ENCODE data around the gene PRKCH. TPM values are rescaled to one million over a fixed set of nuclear protein-coding genes. Genes with fewer than 3 reads are reported as not detected.

PRKCH gene
- total and polyA plus RNA-seq, 2 of the 13 experiments (the other 11 are each of a cell fraction or from before 2014, with no cell fraction given) = 0.48 to 1.3 TPM

- Histone ChIP-seq H4K20me1 (ENCODE audit: insufficient read depth, low read length) (no peaks in the 10 kb centered on the region), H3K27ac (ENCODE audit: extremely low read length, insufficient read depth, low read length) (peak overlapping the region; percentile 92), H3K9me3 (ENCODE audit: low read length) (no peaks in the 10 kb centered on the region), H3K9ac (ENCODE audit: insufficient read depth, low read depth, low read length) (no peak overlapping the region; the same call in 1 of the 2 replicates), H3K27me3 (ENCODE audit: control insufficient read depth in 1 of 2, insufficient read depth in 2 of 2, low read length in 2 of 2) (no peaks in the 10 kb centered on the region), H2AFZ (ENCODE audit: low read length) (no peak overlapping the region), H3K36me3 (replicated peaks in 1 of 2; ENCODE audit: control insufficient read depth in 1 of 2, insufficient read depth in 2 of 2, low read length in 2 of 2) (no peaks in the 10 kb centered on the region), H3K4me1 (ENCODE audit: insufficient read depth, low read length) (peaks cover 91% of the 10 kb centered on the region), H3K4me2 (ENCODE audit: low read depth, low read length) (no peak overlapping the region), H3K4me3 (replicated peaks in 1 of 3; ENCODE audit: insufficient read depth in 1 of 3, low read depth in 2 of 3, low read length in 3 of 3) (no peak overlapping the region), H3K79me2 (ENCODE audit: insufficient read depth, low read length) (no peaks in the 10 kb centered on the region)
- POLR2A ChIA-PET = interaction anchor here (0.9 to 7.6 kb wide), 11 partner anchors 10 to 199 kb away, joined by 3 to 146 read pairs (median 12); partner anchors contain the start of genes HIF1A and SNAPC1
- TF ChIP-seq RCOR2 (CRISPR knock-in tag; IDR thresholded peaks at IDR 0.05) (0 out of 2 replicates have a peak, but pooled peaks have one; percentile 3), ZBTB3 (CRISPR knock-in tag; IDR thresholded peaks at IDR 0.05; ENCODE audit: borderline replicate concordance, low read depth) (no peak), SALL1 (CRISPR knock-in tag; IDR thresholded peaks at IDR 0.05) (0 out of 2 replicates have a peak, but pooled peaks have one; percentile 14), RXRA (CRISPR knock-in tag; IDR thresholded peaks at IDR 0.05) (no peak; the same call in 1 of the 2 replicates), RXRB (CRISPR knock-in tag; IDR thresholded peaks at IDR 0.05; ENCODE audit: borderline replicate concordance) (0 out of 2 replicates have a peak, but pooled peaks have one; percentile 2), IRF2 (CRISPR knock-in tag; IDR thresholded peaks at IDR 0.05) (peak; percentile 9; the same call in 1 of the 2 replicates), GATAD1 (CRISPR knock-in tag; IDR thresholded peaks at IDR 0.05) (peak; percentile 2; the same call in 1 of the 2 replicates)
- TF ChIP-seq, protein P1, sequence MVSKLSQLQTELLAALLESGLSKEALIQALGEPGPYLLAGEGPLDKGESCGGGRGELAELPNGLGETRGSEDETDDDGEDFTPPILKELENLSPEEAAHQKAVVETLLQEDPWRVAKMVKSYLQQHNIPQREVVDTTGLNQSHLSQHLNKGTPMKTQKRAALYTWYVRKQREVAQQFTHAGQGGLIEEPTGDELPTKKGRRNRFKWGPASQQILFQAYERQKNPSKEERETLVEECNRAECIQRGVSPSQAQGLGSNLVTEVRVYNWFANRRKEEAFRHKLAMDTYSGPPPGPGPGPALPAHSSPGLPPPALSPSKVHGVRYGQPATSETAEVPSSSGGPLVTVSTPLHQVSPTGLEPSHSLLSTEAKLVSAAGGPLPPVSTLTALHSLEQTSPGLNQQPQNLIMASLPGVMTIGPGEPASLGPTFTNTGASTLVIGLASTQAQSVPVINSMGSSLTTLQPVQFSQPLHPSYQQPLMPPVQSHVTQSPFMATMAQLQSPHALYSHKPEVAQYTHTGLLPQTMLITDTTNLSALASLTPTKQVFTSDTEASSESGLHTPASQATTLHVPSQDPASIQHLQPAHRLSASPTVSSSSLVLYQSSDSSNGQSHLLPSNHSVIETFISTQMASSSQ (IDR thresholded peaks at IDR 0.05; ENCODE audit: low read depth) = no peak
- TF ChIP-seq, protein P1 (CRISPR knock-in tag; IDR thresholded peaks at IDR 0.05; ENCODE audit: borderline replicate concordance) = 0 out of 2 replicates have a peak, but pooled peaks have one; percentile 26
- TF ChIP-seq, protein P2, sequence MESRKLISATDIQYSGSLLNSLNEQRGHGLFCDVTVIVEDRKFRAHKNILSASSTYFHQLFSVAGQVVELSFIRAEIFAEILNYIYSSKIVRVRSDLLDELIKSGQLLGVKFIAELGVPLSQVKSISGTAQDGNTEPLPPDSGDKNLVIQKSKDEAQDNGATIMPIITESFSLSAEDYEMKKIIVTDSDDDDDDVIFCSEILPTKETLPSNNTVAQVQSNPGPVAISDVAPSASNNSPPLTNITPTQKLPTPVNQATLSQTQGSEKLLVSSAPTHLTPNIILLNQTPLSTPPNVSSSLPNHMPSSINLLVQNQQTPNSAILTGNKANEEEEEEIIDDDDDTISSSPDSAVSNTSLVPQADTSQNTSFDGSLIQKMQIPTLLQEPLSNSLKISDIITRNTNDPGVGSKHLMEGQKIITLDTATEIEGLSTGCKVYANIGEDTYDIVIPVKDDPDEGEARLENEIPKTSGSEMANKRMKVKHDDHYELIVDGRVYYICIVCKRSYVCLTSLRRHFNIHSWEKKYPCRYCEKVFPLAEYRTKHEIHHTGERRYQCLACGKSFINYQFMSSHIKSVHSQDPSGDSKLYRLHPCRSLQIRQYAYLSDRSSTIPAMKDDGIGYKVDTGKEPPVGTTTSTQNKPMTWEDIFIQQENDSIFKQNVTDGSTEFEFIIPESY (CRISPR knock-in tag; IDR thresholded peaks at IDR 0.05) = peak; percentile 39; the same call in 1 of the 2 replicates
- WGBS (ENCODE audit: low lambda C conversion rate) = 95% methylated on average over 7 of the region's 7 CpGs
- intact Hi-C loops (cut with micrococcal nuclease; ENCODE audit: unreplicated experiment) = loop anchor here (5.0 kb wide), 2 partner anchors 101 to 149 kb away; no protein-coding TSS in a partner anchor
- ATAC-seq (no peak), DNase-seq (ENCODE audit: low spot score) (no peak), FAIRE-seq (no peak)
- BruUV-seq (replicated peaks) = no TSS peak
- CTCF ChIA-PET (ENCODE audit: low intra/inter-chr PET ratio, low total read pairs) = no interaction called here
- in situ Hi-C loops (cut with HindIII; ENCODE audit: extremely low pct_ligation_motif_present, low pct_unique_long_range_greater_than_20kb) = loop anchor here (5.0 kb wide), 2 partner anchors 91 to 134 kb away; partner anchors contain the start of gene HIF1A
Measured at GRCh38 chr14:61563162-61563511, 241.8 kb downstream of the PRKCH start.
